C4-2B (cell line): ENCODE results near the gene SLC6A5.

Source experiments
- CTCF ChIP-seq: fragments of 450-650 bp; conservative IDR thresholded peaks from 2 replicates; pipeline ENCODE4 v1.5.1; 2017; ENCODE audit warnings: mild to moderate bottlenecking
- ZFX ChIP-seq: fragments of 450-650 bp; IDR thresholded peaks from 2 replicates; pipeline ENCODE4 v1.6.1; 2017

GRCh38 chr11:20661850-20662249, 62.4 kb downstream of the SLC6A5 start:
- TF ChIP-seq CTCF, result no peak
- no peak for TF ChIP-seq ZFX
